Parathyroid adenoma (tissue), 2 donors: ENCODE measurements around the gene ACOT11.

ENCODE experiments used
- H2AFZ ChIP-seq: fragments of 300-600 bp; sonication (generic); one replicate; pipeline ENCODE4 v1.7.0; 2017; ENCODE audit warnings: antibody characterized with exemption, mild to moderate bottlenecking
- H3K27ac ChIP-seq: fragments of 300-600 bp; sonication (generic); one replicate; pipeline ENCODE4 v1.7.0; 2017
- H3K27me3 ChIP-seq: fragments of 300-600 bp; sonication (generic); one replicate; pipeline ENCODE4 v1.7.0; 2017; ENCODE audit warnings: low read length; ENCODE audit not compliant: control insufficient read depth, insufficient read depth
- H3K36me3 ChIP-seq: fragments of 300-600 bp; sonication (generic); one replicate; pipeline ENCODE4 v1.7.0; 2017; ENCODE audit warnings: low read length; ENCODE audit not compliant: control insufficient read depth, insufficient read depth
- H3K4me1 ChIP-seq: fragments of 300-600 bp; sonication (generic); one replicate; pipeline ENCODE4 v1.7.0; 2017; ENCODE audit warnings: control low read depth
- H3K4me2 ChIP-seq: fragments of 300-600 bp; sonication (generic); one replicate; pipeline ENCODE4 v1.7.0; 2017; ENCODE audit warnings: low read length
- H3K4me3 ChIP-seq: fragments of 300-600 bp; sonication (generic); one replicate; pipeline ENCODE4 v1.7.0; 2017; ENCODE audit warnings: low read depth, low read length
- H3K79me2 ChIP-seq: fragments of 300-600 bp; sonication (generic); one replicate; pipeline ENCODE4 v1.7.0; 2017; ENCODE audit warnings: control low read depth
- H3K9ac ChIP-seq: fragments of 300-600 bp; sonication (generic); one replicate; pipeline ENCODE4 v1.7.0; 2017; ENCODE audit warnings: mild to moderate bottlenecking
- H3K9me3 ChIP-seq: fragments of 300-600 bp; sonication (generic); one replicate; pipeline ENCODE4 v1.7.0; 2017; ENCODE audit warnings: low read length; ENCODE audit not compliant: control insufficient read depth
- CTCF ChIP-seq: fragments of 300-600 bp; sonication (generic); IDR thresholded peaks from one replicate; pipeline ENCODE4 v1.7.0; 2017; ENCODE audit warnings: antibody characterized with exemption, mild to moderate bottlenecking
- donor health status: primary hyperparathyroidism.

Gene ACOT11

GRCh38 chr1:54583307-54583686 is 35.3 kb downstream of the ACOT11 start:
- no peak for TF ChIP-seq CTCF

GRCh38 chr1:54583871-54584270 is 35.8 kb downstream of the ACOT11 start:
- Histone ChIP-seq H3K79me2 (no peaks in the 10 kb centered on the region), H3K4me1 (peaks cover 9% of the 10 kb centered on the region), H3K4me3 (no peak overlapping the region), H3K4me2 (no peak overlapping the region), H3K27me3 (no peaks in the 10 kb centered on the region), H2AFZ (no peak overlapping the region), H3K27ac (no peak overlapping the region), H3K36me3 (no peaks in the 10 kb centered on the region), H3K9ac (no peak overlapping the region), H3K9me3 (no peaks in the 10 kb centered on the region)
- TF ChIP-seq CTCF, result no peak

More at GRCh38 chr1:54583307-54583686, 35.3 kb downstream of the ACOT11 start:
- no peak overlapping the region for H2AFZ ChIP-seq
- H3K27ac ChIP-seq, result no peak overlapping the region
- H3K4me2 ChIP-seq, result no peak overlapping the region
- no peaks in the 10 kb centered on the region for H3K79me2 ChIP-seq
- H3K27me3 ChIP-seq, result no peaks in the 10 kb centered on the region
- peaks cover 9% of the 10 kb centered on the region for H3K4me1 ChIP-seq
- no peak overlapping the region for H3K9ac ChIP-seq
- H3K9me3 ChIP-seq, result no peaks in the 10 kb centered on the region
- H3K4me3 ChIP-seq, result no peak overlapping the region
- H3K36me3 ChIP-seq, result no peaks in the 10 kb centered on the region

- Histone ChIP-seq H3K79me2 (no peaks in the 10 kb centered on the region), H3K4me3 (no peak overlapping the region), H3K9me3 (no peaks in the 10 kb centered on the region), H3K9ac (no peak overlapping the region), H2AFZ (no peak overlapping the region), H3K27ac (no peak overlapping the region), H3K36me3 (no peaks in the 10 kb centered on the region), H3K27me3 (no peaks in the 10 kb centered on the region), H3K4me1 (peaks cover 9% of the 10 kb centered on the region), H3K4me2 (no peak overlapping the region)
- no peak for TF ChIP-seq CTCF
Measured at GRCh38 chr1:54584575-54584974, 36.5 kb downstream of the ACOT11 start.

GRCh38 chr1:54585181-54586066 is 37.4 kb downstream of the ACOT11 start:
- no peak overlapping the region for H3K9ac ChIP-seq
- H3K27me3 ChIP-seq, result no peaks in the 10 kb centered on the region

More at GRCh38 chr1:54585181-54586066, 37.4 kb downstream of the ACOT11 start:
- no peak overlapping the region for H3K4me3 ChIP-seq
- H3K36me3 ChIP-seq, result no peaks in the 10 kb centered on the region
- H3K9me3 ChIP-seq, result no peaks in the 10 kb centered on the region
- no peaks in the 10 kb centered on the region for H3K79me2 ChIP-seq
- H3K4me1 ChIP-seq, result peaks cover 9% of the 10 kb centered on the region
- no peak for TF ChIP-seq CTCF
- no peak overlapping the region for H2AFZ ChIP-seq
- H3K4me2 ChIP-seq, result no peak overlapping the region
- H3K27ac ChIP-seq, result no peak overlapping the region
